ENCODE measurements around the gene GPR18. TPM values are rescaled to one million over a fixed set of nuclear protein-coding genes. Genes with fewer than 3 reads are reported as not detected.

Gene GPR18, protein sequence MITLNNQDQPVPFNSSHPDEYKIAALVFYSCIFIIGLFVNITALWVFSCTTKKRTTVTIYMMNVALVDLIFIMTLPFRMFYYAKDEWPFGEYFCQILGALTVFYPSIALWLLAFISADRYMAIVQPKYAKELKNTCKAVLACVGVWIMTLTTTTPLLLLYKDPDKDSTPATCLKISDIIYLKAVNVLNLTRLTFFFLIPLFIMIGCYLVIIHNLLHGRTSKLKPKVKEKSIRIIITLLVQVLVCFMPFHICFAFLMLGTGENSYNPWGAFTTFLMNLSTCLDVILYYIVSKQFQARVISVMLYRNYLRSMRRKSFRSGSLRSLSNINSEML
- not detected in 2 replicates for total RNA-seq (2021)
- Bru-seq, nascent RNA: percentile 8 among the genes with signal in this experiment
- BruChase-seq, experiment 1, labeled RNA remaining after a 2-hour chase: percentile 5 among the genes with signal in this experiment
- not detected for BruChase-seq, experiment 2, labeled RNA remaining after a 6-hour chase
- long read RNA-seq: 0 reads

DNA sequence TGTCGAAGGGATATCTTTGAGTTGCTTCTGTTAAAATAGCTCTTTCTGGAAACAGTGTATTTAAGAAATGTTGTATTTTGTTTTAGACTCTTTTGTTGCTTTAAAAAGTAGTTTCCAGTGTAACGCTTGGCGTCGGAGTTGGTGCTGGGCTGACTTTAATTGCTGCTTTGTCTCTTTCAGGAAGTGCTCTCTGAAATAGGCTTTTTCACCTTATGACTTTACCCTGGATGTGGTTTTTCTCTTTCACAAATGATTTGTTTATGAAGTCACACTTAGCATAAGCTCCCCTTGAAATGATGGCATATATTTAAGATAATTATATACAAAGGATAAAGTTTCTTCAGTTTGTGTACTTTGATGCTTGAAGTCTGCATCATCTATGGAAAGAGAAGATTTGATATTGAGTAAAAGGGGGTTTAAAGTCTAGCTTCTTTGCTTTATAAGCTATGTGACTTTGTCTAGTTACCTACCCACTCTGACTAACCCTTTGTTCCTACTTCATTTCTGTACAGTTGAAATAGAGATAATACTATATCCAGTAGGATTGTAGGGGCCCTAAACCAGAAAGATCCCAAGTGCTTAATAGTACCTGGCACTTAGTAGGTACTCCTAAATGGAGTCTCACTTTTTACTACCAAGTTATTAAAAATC is at the start of gene GPR18:
Gene GPR18, minus strand, starts transcription at position 170 of the 651 bp plus-strand sequence. CDS start 2,507 bp downstream, outside the sequence.
- no peaks in the 10 kb centered on the region for H3K9me3 ChIP-seq (ENCODE audit: insufficient read depth, low read depth)
- CTCF ChIA-PET: no interaction called here
- H3K79me2 ChIP-seq (ENCODE audit: low read depth): 0 out of 2 replicates have a peak, but pooled peaks cover 9% of the 10 kb centered on the region
- no peak for DNase-seq
- H3K4me2 ChIP-seq: no peak within 1 kb of the TSS
- POLR2A ChIA-PET (ENCODE audit: unreplicated experiment): no interaction called here
- no peak within 1 kb of the TSS for H2AFZ ChIP-seq
- H3K36me3 ChIP-seq (ENCODE audit: low read depth): peaks cover 22% of the 10 kb centered on the region; the same call in 1 of the 2 replicates
- H3K27me3 ChIP-seq (ENCODE audit: insufficient read depth, low read depth): no peaks in the 10 kb centered on the region
- peaks cover 8% of the 10 kb centered on the region for H3F3A ChIP-seq (ENCODE audit: insufficient read depth, low read depth)
- no peaks in the 10 kb centered on the region for H3K4me1 ChIP-seq (replicated peaks; ENCODE audit: insufficient read depth)
- H3K27ac ChIP-seq: no peak within 1 kb of the TSS
- intact Hi-C loops (cut with micrococcal nuclease; ENCODE audit: unreplicated experiment): no loop called here
- no TSS peak for BruUV-seq (replicated peaks)
- no peak within 1 kb of the TSS for H3K4me3 ChIP-seq
- TF ChIP-seq EZH2 (IDR thresholded peaks at IDR 0.05; ENCODE audit: low read depth): no peak
- TF ChIP-seq, protein P1, sequence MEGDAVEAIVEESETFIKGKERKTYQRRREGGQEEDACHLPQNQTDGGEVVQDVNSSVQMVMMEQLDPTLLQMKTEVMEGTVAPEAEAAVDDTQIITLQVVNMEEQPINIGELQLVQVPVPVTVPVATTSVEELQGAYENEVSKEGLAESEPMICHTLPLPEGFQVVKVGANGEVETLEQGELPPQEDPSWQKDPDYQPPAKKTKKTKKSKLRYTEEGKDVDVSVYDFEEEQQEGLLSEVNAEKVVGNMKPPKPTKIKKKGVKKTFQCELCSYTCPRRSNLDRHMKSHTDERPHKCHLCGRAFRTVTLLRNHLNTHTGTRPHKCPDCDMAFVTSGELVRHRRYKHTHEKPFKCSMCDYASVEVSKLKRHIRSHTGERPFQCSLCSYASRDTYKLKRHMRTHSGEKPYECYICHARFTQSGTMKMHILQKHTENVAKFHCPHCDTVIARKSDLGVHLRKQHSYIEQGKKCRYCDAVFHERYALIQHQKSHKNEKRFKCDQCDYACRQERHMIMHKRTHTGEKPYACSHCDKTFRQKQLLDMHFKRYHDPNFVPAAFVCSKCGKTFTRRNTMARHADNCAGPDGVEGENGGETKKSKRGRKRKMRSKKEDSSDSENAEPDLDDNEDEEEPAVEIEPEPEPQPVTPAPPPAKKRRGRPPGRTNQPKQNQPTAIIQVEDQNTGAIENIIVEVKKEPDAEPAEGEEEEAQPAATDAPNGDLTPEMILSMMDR (conservative IDR thresholded peaks at IDR 0.05): no peak
- H4K20me1 ChIP-seq (ENCODE audit: insufficient read depth): peaks cover 23% of the 10 kb centered on the region; the same call in 1 of the 2 replicates
- no peaks in the 10 kb centered on the region for H3K9me2 ChIP-seq (ENCODE audit: insufficient read depth)

DNA sequence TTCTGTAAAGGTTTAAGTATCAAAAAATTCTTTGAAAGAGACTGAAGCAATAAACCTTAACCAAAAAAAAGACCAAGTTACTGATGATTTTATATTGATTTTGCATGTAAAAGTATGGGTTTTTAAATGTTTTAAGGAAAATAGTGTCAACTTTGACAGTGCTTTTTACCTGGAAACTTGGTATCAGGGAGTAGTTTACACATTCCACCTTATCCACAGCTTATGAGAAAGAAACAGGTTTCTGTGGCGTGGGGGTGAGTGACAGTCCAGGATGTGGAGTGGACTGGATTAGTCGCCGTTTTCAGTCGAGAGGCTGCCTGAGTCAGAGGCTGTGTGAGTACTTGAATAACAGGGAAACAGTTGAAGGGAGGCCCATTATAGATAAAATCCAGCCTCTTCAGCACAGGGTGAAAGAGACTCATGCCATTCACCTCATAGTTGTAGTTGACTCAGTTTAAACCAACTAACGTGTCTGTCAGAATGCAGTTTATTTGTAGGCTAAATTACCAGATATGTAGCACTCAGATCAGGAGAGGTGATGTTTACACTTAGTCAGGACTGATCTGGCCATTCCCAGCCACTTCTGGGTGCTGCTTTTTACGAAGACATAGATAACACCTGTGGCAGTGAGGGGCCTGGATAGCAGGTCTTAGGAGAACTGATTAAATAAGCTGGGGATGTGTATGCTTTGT is 49.6 kb upstream of the GPR18 start:
- Histone ChIP-seq H3K79me2 (ENCODE audit: low read depth) (peaks cover 21% of the 10 kb centered on the region; the same call in 1 of the 2 replicates), H3K27me3 (ENCODE audit: insufficient read depth, low read depth) (no peaks in the 10 kb centered on the region), H3K9me3 (ENCODE audit: insufficient read depth, low read depth) (no peaks in the 10 kb centered on the region), H3K27ac (peak overlapping the region; percentile 15), H2AFZ (no peak overlapping the region), H3K4me2 (no peak overlapping the region), H3K9me2 (ENCODE audit: insufficient read depth) (no peaks in the 10 kb centered on the region), H4K20me1 (ENCODE audit: insufficient read depth) (peaks cover 15% of the 10 kb centered on the region; the same call in 1 of the 2 replicates), H3K36me3 (ENCODE audit: low read depth) (0 out of 2 replicates have a peak, but pooled peaks cover 10% of the 10 kb centered on the region), H3K4me1 (replicated peaks; ENCODE audit: insufficient read depth) (no peaks in the 10 kb centered on the region), H3K4me3 (no peak overlapping the region), H3F3A (ENCODE audit: insufficient read depth, low read depth) (peaks cover 4% of the 10 kb centered on the region; the same call in 1 of the 2 replicates)
- DNase-seq: no peak
- BruUV-seq (replicated peaks): no TSS peak
- no peak for TF ChIP-seq EZH2 (IDR thresholded peaks at IDR 0.05; ENCODE audit: low read depth)
- TF ChIP-seq, protein P1 (conservative IDR thresholded peaks at IDR 0.05): no peak
- intact Hi-C loops (cut with micrococcal nuclease; ENCODE audit: unreplicated experiment): no loop called here
- ChIA-PET CTCF (no interaction called here), POLR2A (ENCODE audit: unreplicated experiment) (no interaction called here)

DNA sequence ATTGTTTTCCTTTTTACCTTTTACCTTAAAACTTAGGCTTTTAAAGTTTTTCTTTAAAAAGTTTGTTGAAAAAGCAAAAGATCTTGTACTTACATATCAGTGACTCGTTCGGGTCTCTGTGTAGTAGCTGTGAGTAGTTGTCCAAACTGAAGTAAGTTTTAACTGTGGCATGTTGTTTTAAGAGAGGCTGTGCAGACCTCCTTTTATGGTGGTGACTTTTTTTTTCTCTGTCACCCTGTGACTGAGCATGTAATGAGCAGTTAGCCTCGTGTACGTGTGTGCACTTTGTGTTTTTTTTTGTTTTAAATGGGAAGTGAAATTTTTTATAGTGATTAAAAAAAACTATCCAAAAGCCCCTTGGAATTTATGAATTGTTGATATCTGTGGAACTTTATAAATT is 49.1 kb upstream of the GPR18 start, which contains the start of gene GPR183:
Gene GPR183, minus strand, starts transcription at position 153 of the 400 bp plus-strand sequence. CDS start 11,254 bp downstream, outside the sequence.
- H3K4me2 ChIP-seq: no peak within 1 kb of the TSS

More for the DNA sequence above, 49.1 kb upstream of the GPR18 start, which contains the start of gene GPR183:
- Histone ChIP-seq H3K36me3 (ENCODE audit: low read depth) (0 out of 2 replicates have a peak, but pooled peaks cover 10% of the 10 kb centered on the region), H3K4me1 (replicated peaks; ENCODE audit: insufficient read depth) (no peaks in the 10 kb centered on the region), H3K9me3 (ENCODE audit: insufficient read depth, low read depth) (no peaks in the 10 kb centered on the region), H4K20me1 (ENCODE audit: insufficient read depth) (peaks cover 12% of the 10 kb centered on the region; the same call in 1 of the 2 replicates), H3K79me2 (ENCODE audit: low read depth) (peaks cover 21% of the 10 kb centered on the region; the same call in 1 of the 2 replicates), H2AFZ (no peak within 1 kb of the TSS), H3K27me3 (ENCODE audit: insufficient read depth, low read depth) (no peaks in the 10 kb centered on the region), H3K4me3 (no peak within 1 kb of the TSS), H3K9me2 (ENCODE audit: insufficient read depth) (no peaks in the 10 kb centered on the region), H3F3A (ENCODE audit: insufficient read depth, low read depth) (peaks cover 4% of the 10 kb centered on the region; the same call in 1 of the 2 replicates), H3K27ac (peak within 1 kb of the TSS; percentile 15)
- BruUV-seq (replicated peaks): no TSS peak
- no peak for DNase-seq
- TF ChIP-seq, protein P1 (conservative IDR thresholded peaks at IDR 0.05): no peak
- TF ChIP-seq EZH2 (IDR thresholded peaks at IDR 0.05; ENCODE audit: low read depth): no peak
- intact Hi-C loops (cut with micrococcal nuclease; ENCODE audit: unreplicated experiment): no loop called here
- ChIA-PET CTCF (no interaction called here), POLR2A (ENCODE audit: unreplicated experiment) (no interaction called here)

All from PC-9 (cell line).